Measurements from ENCODE around the gene RPL26. TPM values are rescaled to one million over a fixed set of nuclear protein-coding genes. Genes with fewer than 3 reads are reported as not detected.

The RPL26 gene
- total RNA-seq, 6 donors from 2014 or later, result 736 to 1,938 (median 1,066) TPM

GRCh38 chr17:8333281-8333680, 49.7 kb downstream of the RPL26 start:
- H3K4me3 ChIP-seq, result no peak overlapping the region
- no peak for ATAC-seq (ENCODE audit: low FRiP score in 2 of 2)
- H3K4me1 ChIP-seq, result peaks cover 0 to 11% (median 4%) of the 10 kb centered on the region in 4 donors
- no peak for DNase-seq
- no peak overlapping the region for H3K27ac ChIP-seq
- TF ChIP-seq POLR2A (IDR thresholded peaks at IDR 0.05) (no peak), EP300 (IDR thresholded peaks at IDR 0.05) (no peak), POLR2AphosphoS5 (IDR thresholded peaks at IDR 0.05) (no peak), CTCF (IDR thresholded peaks at IDR 0.05) (no peak)
- WGBS, 2 donors, result 74 to 93% methylated on average over 3 to 4 of the region's 4 CpGs
- no peaks in the 10 kb centered on the region for H3K27me3 ChIP-seq
- no peaks in the 10 kb centered on the region for H3K9me3 ChIP-seq
- H3K36me3 ChIP-seq, result no peaks in the 10 kb centered on the region

- no peak for ATAC-seq (ENCODE audit: low FRiP score in 2 of 2)
- H3K9me3 ChIP-seq, result no peaks in the 10 kb centered on the region
- TF ChIP-seq EP300 (IDR thresholded peaks at IDR 0.05), result no peak
- no peak for TF ChIP-seq CTCF (IDR thresholded peaks at IDR 0.05)
- no peak for TF ChIP-seq POLR2A (IDR thresholded peaks at IDR 0.05)
- no peak for TF ChIP-seq POLR2AphosphoS5 (IDR thresholded peaks at IDR 0.05)
- WGBS, 2 donors, result 45 to 49% methylated on average over 5 of the region's 5 CpGs
- no peak overlapping the region for H3K4me3 ChIP-seq
- peaks cover 0 to 7% (median under 1%) of the 10 kb centered on the region in 4 donors for H3K4me1 ChIP-seq
- H3K36me3 ChIP-seq, result no peaks in the 10 kb centered on the region
- peaks cover 0 to under 1% (median 0%) of the 10 kb centered on the region in 4 donors for H3K27me3 ChIP-seq
- H3K27ac ChIP-seq, result no peak overlapping the region
- DNase-seq, result no peak
Observed at GRCh38 chr17:8332688-8333087, 50.3 kb downstream of the RPL26 start.

GRCh38 chr17:8332128-8332527, 50.9 kb downstream of the RPL26 start:
- no peaks in the 10 kb centered on the region for H3K9me3 ChIP-seq
- H3K4me1 ChIP-seq, result peaks cover 0 to 11% (median 3%) of the 10 kb centered on the region in 4 donors
- WGBS, 2 donors, result 91 to 93% methylated on average over 2 of the region's 2 CpGs
- no peak for TF ChIP-seq POLR2A (IDR thresholded peaks at IDR 0.05)
- no peak for TF ChIP-seq EP300 (IDR thresholded peaks at IDR 0.05)
- TF ChIP-seq POLR2AphosphoS5 (IDR thresholded peaks at IDR 0.05), result no peak
- TF ChIP-seq CTCF (IDR thresholded peaks at IDR 0.05), result no peak
- H3K36me3 ChIP-seq, result no peaks in the 10 kb centered on the region
- H3K27me3 ChIP-seq, result peaks cover 0 to 5% (median 0%) of the 10 kb centered on the region in 4 donors
- H3K4me3 ChIP-seq, result no peak overlapping the region
- ATAC-seq (ENCODE audit: low FRiP score in 2 of 2) (no peak), DNase-seq (no peak)
- no peak overlapping the region for H3K27ac ChIP-seq

Small RNAs within 50 kb of the gene (small RNA-seq; reads per million reads assigned to genes)
- 0 reads per million in 4 donors for gene RF00265

Other genes with a start within 250 kb of the RPL26 start
- 100 to 1,000 TPM; 112 to 358 (median 288) TPM for gene PER1, start 230.8 kb downstream of the RPL26 start, total RNA-seq
- 10 to 100 TPM; 27.2 to 75.8 (median 49.8) TPM for gene VAMP2, start 220.2 kb downstream of the RPL26 start, total RNA-seq
- 10 to 100 TPM; 11.5 to 32.5 (median 17.3) TPM for gene TMEM107, start 206.8 kb downstream of the RPL26 start, total RNA-seq
- gene BORCS6, start 193.0 kb downstream of the RPL26 start, total RNA-seq, result 10 to 100 TPM in 4 of 6 donors, 1 to 10 TPM in 2; 7.3 to 12.5 (median 11.1) TPM
- 1 to 10 TPM in 5 of 6 donors, not detected in 1; 1.8 to 8.1 (median 5.3) TPM for gene AURKB, start 172.6 kb downstream of the RPL26 start, total RNA-seq
- 100 to 1,000 TPM in 1 of 6 donors, 10 to 100 TPM in 5; 19.6 to 123 (median 42.4) TPM for gene CTC1, start 135.1 kb downstream of the RPL26 start, total RNA-seq
- 10 to 100 TPM; 11.9 to 60.8 (median 29.5) TPM for gene PFAS, start 133.9 kb downstream of the RPL26 start, total RNA-seq
- 10 to 100 TPM; 19.9 to 32.4 (median 26.6) TPM for gene RANGRF, start 94.5 kb downstream of the RPL26 start, total RNA-seq
- 10 to 100 TPM in 3 of 6 donors, 1 to 10 TPM in 3; 3.9 to 18.9 (median 9.5) TPM for gene SLC25A35, start 87.8 kb downstream of the RPL26 start, total RNA-seq
- gene ARHGEF15, start 73.0 kb downstream of the RPL26 start, total RNA-seq, result 100 to 1,000 TPM in 2 of 6 donors, 10 to 100 TPM in 4; 12.5 to 127 (median 30.4) TPM
- gene ODF4, start 43.4 kb downstream of the RPL26 start, total RNA-seq, result not detected
- gene RNF222, start 14.6 kb upstream of the RPL26 start, total RNA-seq, result not detected
- gene NDEL1, start 52.7 kb upstream of the RPL26 start, total RNA-seq, result 100 to 1,000 TPM in 2 of 6 donors, 10 to 100 TPM in 4; 62.3 to 138 (median 85.4) TPM
- gene MYH10, start 247.5 kb upstream of the RPL26 start, total RNA-seq, result 100 to 1,000 TPM in 3 of 6 donors, 10 to 100 TPM in 3; 73.3 to 246 (median 99.6) TPM